Immature natural killer cell (primary cell): Measurements from ENCODE around the gene SRPRA. TPM values are rescaled to one million over a fixed set of nuclear protein-coding genes. Genes with fewer than 3 reads are reported as not detected.

Source experiments
- polyA plus RNA-seq, 3 donors: library from polyadenylated mRNA; unstranded; fragments of 300-500 nt; fragmentation: Illumina TruSeq; gene quantifications; one replicate each; pipeline ENCODE4 v1.2.3, GENCODE V29; 2021

SRPRA gene
- polyA plus RNA-seq, 3 donors from 2014 or later = 67.7 to 161 (median 150) TPM

Other genes with a start within 250 kb of the SRPRA start
- not detected for gene CDON, start 206.0 kb downstream of the SRPRA start, polyA plus RNA-seq
- 10 to 100 TPM in 2 of 3 donors, 1 to 10 TPM in 1; 4.5 to 15.0 (median 10.5) TPM for gene RPUSD4, start 57.2 kb downstream of the SRPRA start, polyA plus RNA-seq
- gene FAM118B, start 57.1 kb downstream of the SRPRA start, polyA plus RNA-seq = 10 to 100 TPM; 11.5 to 21.1 (median 13.7) TPM
- gene FOXRED1, start 259 bp upstream of the SRPRA start, polyA plus RNA-seq = 10 to 100 TPM; 19.0 to 37.0 (median 20.5) TPM
- 10 to 100 TPM in 1 of 3 donors, 1 to 10 TPM in 2; 6.0 to 15.6 (median 6.5) TPM for gene TIRAP, start 14.2 kb upstream of the SRPRA start, polyA plus RNA-seq
- 10 to 100 TPM; 33.1 to 65.7 (median 40.6) TPM for gene DCPS, start 35.2 kb upstream of the SRPRA start, polyA plus RNA-seq
- 10 to 100 TPM; 25.0 to 31.7 (median 30.9) TPM for gene ST3GAL4, start 86.8 kb upstream of the SRPRA start, polyA plus RNA-seq